Mesenteric fat pad (tissue), 1 donor: Measurements from ENCODE around the gene FOXO1. TPM values are rescaled to one million over a fixed set of nuclear protein-coding genes. Genes with fewer than 3 reads are reported as not detected.

ENCODE experiments used
- DNase-seq: peaks from one replicate; pipeline ENCODE4 v3.0.0-alpha.2; 2020; ENCODE audit warnings: low spot score
- total RNA-seq: library from RNA; stranded (reverse); fragmentation: NEBNext Ultra II Directional; extraction: Animal tissue kit (Norgen Biotek cat#: 25700); gene quantifications from one replicate; pipeline ENCODE4 v1.2.1, GENCODE V29; 2021
- donor health status: DM: yes; HTN: yes; CAD: no.

Gene FOXO1
- total RNA-seq, 1 donor from 2014 or later, result 120 TPM

DNA sequence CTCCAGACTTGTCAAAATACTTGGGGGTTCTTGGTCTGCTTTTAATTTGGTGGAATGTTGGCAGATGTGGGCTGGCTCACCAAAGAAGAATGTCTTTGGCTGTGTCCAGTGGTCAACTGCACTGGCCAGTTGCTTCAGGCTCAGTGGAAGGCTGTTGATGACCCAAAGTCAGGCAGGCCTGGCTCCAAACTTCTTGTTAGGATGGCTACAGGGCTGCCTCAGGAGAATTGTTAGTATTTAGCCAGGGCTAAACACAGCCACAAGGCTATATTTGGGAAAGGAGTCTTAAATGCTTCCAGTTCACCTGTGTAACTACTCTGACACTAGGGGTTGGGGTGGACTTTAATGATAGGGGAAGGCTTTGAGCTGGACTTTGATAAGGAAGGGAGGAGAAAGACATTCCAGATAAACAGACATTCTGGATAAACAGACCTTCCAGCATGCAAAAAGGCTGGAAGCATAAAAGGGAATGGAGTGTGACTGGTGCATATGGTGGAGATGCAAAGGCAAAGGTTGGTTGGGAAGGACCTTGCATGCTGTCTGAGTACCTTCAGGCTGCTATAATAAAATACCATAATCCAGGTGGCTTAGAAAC is 116.8 kb downstream of the FOXO1 start:
- DNase-seq, result no peak

DNA sequence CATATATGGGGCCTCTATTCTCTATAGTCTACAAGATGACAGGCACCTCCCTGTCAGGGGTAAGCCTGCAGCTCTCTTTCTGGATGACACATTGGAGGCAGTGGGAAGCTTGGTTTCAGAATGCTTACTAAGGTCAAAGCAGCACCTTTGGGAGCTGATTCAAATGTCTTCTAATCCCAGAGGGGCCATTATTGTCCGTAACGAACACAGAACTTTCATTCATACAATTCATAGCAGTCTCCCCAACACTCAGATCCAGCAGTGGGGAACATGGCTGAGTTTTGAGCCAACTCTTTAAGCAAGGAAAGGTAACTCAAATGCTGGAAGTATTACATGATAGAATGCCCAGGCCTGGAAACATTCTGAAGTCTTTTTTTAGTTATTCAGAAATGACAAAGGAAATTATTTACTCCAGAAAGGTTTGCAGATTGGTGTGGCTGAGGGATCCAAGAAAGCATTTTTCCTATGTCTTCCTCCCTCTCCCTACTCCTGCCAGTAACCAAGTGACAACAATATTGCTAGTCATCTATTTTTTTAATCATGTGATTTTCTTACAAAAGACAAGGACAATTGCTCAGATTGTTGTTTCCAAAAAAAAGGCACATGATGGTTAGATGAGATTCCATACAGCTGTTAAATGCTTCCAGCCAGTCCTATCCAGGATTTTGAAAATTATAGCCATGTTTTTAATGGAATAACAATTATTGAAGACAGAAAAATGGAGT is 118.7 kb downstream of the FOXO1 start:
- DNase-seq, result no peak

DNA sequence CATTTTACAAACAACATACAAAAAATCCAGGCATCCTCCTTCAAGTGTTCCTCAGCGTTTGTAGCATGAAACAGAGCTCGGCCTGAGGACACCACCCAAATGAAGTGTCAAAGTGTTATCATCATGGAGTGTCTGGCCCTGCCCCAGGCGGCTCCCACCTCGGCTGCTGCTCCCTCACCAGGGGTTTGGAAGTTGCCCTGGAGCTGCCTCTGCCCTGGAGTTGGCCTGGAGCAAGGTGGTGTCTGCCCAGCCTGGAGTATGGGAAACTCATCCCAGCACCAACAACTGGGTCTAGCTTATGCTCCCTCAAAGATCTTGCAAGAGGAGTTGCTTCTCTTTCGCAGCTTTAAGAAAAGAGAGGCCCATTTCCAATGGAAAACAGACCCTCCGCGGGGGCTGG is 120.4 kb downstream of the FOXO1 start:
- no peak for DNase-seq

DNA sequence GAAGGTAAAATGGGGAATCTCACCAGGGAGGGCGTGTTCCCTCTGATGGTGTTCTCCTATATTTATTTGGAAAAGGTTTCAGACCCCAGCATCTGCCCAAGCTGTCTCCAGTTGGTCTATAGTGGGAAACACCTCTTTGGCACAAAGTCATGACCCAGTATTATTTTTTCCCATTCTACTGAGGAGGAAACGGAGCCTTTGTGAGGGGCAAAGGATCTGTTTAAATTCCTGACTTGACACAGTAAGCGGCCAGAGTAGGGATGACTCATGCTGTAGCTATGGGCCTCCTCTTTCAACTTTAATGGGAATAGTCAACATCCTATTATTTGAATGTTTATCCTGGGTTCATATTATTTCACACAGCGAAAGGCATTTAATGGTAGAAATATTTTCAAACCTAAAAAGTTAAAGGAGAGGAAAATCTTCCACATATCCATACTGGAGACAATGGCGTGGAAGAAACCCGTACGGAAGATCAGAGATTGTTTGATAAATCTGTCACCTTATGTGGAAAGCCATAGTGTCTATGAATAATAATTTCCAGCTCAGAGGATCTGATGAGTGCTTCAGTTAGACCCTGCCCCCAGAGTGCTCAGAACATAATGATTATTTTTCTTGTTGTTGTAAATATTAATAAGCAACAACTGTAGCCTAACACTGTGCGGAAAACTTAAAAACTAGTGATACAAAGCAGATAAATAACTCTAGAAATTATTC is 126.0 kb downstream of the FOXO1 start:
- DNase-seq, result no peak

DNA sequence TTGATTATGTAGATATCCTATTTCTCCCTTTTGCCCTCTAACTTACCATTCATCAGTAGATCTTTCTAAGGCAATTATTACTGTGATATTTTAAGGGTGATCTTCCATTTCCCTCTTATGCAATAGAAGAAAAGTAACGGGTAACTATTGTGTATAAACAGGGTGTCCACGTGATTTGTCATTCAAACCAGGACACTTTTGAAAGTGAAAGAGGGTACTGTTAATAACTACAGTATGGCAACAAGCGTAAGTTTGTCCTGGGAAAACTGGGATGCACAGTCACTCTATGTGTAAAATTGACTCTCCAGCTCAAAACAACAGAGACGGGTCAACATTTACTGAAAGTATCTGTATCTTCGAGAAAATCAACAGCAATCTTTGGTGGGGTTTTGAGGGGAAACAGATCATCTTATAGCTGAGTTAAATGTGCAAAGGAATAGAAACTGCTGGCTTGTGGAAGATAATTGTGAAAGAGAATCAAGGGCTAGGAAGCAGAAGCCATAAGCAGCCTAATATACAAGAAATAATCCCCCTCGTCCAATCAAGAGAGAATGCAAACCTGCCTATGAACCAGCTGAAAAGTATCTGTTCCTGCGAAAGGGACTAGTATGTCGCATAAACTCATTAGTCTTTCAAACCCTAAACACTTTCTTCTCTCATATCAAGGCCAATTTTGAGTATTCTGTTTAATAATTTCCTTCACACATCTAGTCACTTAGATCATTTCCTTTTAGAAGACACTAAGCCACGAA is 126.7 kb downstream of the FOXO1 start:
- no peak for DNase-seq

DNA sequence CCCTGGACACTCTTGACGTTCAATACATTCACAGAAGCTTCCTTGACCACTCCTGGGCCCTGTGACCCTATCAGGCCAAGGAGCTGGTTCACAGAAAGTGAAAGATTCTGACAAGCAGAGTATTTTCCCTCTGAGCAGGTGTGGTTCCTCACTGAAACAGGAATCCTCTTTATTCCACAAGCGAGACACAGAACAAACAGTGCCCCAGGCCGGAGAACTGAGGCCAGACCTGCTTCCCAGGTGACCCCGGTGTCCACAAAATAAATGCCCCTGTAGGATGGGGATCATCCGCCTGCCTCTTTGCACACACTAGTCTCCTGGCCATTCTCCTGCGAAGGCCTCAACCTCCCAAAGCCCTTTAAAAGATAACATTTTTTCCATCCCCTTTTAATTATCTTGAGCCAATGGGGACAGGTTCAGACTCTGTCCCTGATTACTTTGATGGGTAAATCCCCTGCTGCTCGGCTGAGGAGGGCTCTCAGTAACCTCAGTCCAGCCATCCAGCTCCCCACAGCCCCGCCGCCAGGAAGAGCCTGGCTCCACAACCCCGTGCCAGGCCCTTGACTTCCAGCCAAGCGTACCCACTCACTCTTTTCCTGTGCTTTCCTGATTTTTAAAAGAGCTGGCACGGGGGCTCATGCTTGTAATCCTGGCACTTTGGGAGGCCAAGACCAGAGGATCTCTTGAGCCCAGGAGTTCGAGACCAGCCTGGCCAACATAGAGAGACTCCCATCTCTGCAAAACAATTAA is 129.1 kb downstream of the FOXO1 start:
- no peak for DNase-seq

DNA sequence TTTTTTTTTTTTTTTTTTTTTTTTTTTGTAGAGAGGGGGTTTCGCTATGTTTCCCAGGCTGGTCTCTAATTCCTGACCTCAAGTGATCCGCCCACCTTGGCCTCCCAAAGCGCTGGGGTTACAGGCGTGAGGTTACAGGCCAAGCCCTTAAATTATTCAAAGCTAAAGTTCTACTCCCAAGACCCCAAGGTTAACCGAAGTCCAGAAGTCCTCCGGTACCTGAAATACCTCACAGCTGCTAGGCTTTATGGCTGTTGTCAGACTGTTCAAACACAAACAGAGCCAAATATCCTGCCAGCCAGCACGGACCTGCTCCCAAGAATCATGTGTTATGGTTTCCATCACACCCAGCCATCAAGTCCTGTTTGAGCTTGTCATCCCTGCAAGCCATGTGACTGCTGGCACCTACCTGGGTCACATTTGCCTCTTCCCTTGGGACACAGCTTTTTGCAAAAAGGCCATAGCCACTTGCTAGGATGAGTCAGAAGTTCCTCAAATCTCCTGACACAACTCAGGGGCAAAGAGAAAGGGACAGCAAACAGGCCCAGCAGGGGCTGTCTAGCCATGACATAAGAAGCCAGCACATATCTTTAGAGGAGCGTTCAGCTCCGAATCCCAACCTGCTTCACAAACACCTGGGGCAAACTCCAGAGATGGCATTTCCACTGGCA is 129.9 kb downstream of the FOXO1 start:
- no peak for DNase-seq

DNA sequence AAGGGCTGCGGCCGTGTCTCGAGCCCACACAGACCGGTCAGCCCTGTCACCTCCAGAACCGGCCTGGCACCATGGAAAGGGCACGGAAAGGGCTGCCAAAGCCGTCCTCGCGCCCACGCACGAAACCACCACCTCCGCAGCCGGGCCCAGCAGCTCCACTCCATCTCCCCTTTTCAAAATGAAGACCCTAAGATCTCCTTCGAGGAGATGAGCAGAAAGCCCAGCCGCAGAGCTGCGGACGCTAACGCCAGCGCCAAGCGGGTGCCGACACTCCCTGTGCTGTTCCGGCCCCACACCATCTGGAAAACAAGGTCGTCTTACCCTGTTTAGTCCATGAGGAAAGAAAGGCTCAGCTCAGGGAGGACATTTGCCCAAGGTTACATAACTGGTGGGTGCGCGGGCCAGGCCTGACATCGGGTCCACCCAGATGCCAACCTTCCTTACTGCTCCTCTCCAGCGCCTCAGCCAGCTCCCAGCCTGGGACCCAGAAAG is 131.1 kb downstream of the FOXO1 start:
- no peak for DNase-seq

DNA sequence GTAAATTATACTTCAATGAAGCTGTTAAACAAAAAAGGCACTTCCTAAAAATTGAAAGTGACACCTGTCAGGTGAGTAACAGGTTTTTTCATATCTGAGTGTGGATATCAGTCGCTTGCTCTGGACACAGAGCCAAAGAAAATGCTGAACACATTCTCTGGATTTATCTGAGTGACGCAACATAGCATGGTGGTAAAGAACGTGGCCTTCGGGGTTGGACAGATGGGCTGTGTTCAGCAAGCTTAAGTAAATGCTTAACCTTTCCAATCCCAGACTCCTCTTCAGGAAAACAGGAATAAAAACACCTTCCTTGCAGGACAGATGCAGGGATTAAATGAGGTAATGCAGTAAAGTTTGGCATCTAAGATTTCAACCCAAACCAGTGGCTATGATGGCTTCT is 132.0 kb downstream of the FOXO1 start:
- no peak for DNase-seq

DNA sequence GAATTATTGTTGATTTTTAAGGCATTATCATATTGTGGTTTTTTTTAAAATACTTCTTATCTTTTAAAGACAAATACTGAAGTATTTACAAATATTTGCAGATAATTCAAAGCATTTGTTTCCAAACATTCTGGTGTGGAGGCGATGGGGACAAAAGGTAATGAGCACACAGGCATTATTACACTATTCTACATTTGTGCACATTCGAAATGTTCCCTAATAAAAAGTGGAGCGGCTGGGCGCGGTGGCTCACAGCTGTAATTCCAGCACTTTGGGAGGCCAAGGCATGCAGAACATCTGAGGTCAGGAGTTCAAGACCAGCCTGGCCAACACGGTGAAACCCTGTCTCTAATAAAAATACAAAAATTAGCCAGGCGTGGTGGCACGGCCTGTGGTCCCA is 133.4 kb downstream of the FOXO1 start:
- DNase-seq, result no peak

DNA sequence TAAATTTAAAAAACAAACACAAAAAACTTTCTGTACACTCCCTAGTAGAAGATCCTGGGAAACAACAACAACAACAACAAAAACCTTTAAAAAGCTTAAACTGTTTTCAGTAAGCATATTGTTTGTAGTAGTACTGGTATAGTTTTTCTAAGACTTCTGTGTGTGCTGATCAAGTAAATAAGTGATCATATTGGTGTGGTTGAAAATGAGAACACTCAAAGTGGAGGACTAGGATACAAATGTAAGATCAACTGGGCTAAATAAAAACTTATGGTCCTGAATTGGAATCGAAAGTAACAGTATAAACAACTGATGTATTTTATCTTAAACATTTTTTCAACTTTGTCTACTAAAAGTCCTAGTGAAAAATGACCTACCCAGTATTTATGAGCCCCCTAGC is 135.5 kb downstream of the FOXO1 start:
- DNase-seq, result no peak

DNA sequence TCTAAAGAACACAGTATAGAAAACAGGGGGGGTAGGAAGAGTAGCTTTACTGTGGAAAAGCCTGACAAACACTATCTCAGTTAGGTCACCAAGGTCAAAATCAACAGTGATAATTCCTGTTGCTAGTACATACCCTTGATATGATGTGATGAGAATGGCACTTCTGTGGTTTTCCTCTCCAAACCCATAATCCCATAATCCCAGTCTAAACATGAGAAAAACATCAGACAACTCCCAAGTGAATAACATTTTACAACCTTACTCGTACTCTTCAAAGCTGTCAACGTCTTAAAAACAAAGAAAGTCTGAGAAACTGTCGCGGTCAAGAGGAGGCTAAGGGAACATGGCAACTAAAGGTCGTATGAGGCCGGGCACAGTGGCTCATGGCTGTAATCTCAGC is 137.6 kb downstream of the FOXO1 start:
- no peak for DNase-seq

DNA sequence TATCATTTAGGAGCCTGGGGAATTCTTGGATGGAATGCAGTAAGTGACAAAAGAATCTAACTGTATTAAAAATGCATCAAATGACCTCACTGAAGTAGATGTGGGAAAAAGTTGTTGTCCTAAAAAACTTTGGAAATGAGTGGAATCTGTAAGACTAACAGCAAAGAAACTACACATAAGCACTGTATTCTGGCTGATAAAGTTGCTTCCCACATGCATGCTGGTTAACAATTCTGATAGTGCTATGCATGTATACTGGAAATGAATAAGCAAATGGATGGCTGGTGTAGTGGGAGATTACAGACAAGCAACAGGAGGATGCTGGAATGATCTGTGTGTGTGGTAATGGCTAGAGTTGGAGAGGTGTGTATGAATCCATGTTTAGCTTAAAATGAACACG is 138.5 kb downstream of the FOXO1 start:
- DNase-seq, result no peak

DNA sequence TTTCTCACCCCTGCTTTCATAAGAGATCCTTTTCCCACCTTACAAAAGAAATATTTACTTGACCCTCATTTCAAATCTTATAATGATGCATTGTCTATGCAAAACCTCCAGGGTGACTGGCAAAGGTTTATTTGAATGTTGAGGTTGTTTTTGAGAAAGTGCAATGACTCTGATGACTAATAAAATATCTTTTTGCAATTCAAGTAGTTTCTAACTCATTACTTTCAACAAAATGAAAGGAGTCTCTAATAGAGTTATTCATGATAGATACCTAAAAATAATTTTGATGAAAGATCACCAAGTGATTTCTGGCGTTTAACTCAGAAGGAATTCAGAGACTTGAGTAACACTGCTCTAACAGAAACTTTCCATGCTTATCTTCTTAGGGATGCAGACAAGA is 144.2 kb downstream of the FOXO1 start:
- DNase-seq, result no peak

DNA sequence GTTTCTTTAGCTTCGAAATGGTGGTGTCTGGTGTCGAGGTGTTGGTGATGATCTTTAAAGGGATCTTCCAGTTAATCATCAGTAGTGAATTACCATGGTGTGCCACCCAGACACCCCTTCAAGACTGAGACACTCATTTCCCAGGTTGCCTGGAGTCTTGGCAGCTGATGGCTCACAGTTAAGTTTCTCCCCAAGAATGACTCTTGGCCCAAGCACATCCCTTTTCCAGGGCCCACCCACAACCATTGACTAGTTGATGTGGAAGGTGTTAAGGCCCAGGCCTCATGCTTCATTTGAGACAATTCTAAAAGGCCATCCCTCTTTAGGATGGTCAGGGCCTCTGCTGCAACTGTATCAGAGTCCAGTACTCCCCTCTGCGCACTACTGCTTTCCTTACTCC is 145.5 kb downstream of the FOXO1 start:
- DNase-seq, result no peak

DNA sequence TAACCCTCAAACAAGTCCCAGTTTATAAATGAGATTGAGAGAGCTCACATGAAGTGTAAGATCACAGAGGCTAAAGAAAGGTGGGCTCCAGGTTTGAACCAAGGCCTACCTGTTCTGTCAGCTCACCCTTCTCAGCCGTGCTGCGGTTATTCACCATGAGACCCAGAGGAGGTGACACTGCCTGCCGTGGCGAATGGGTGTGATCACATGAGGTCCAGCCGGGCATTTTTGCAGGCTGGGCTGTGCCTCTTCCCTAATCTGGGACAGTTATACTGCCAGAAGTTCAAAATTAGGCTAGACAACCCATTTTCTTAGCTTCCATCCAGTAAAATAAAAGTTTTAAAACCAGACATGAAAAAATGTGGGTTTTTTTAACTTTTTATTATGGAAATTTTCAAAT is 146.8 kb downstream of the FOXO1 start:
- no peak for DNase-seq

DNA sequence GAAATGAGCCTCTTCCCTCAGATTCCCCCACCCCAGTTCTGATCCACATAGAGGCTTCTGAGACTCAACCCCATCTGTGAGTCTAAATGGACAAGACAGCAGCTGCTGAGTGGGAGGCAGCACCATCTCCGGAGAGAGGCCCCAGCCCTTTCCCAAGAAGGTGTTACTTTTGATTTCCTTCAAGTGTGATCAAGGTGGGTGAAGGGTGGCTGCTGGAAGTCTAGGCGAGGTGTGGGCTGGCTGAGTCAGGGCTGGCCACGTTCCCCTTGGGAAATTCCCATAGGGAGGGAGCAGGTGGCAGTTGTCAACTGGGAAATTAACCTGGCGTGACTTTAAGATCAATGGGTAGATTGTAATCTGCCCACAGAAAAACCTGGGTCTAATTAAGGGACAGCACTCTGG is 148.0 kb downstream of the FOXO1 start:
- no peak for DNase-seq

DNA sequence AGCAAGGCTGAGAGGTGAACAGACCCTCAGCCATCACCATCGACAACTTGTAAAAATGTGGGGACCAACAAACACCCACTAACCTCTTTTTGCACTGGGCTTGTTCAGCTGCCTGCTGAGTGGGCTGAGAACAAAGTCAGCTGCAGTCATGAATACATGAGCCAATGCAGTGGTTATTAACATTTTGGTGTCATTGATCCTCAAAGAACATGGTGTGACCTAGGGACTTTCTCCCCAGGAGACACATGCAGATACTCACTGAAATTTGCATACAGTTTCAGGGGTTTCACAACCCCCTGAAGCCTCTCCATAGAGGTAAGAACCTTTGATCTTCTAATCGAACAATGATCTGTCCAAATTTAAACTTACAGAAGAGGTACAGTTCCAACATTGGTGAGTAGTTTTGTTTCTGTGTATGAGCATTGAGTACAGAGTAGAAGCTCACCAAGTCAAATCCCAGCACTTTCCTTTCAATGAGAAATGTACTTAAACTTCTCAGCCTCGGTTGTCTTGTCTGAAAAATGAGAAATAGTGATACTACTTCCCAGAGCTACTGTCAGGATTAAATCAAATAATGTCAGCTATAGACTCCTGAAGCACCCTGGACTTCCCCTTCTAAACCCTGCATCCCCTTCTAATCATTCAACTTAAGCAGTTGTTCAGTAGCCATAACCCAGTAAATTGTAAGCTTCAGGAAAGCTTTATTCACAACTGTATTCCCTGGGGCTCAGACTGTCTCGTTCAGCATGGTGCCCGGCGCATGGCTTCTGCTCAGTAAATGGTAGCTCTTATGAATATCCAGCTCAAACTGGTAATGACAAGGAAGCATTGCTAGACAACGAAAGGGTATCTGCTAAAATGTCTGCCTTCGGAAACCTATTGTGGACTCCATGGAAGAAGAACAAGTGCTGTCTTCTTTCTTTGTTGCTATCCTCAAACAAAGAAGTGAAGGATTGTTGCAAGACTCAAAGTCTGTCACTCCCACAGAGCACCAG is 148.7 kb downstream of the FOXO1 start:
- no peak for DNase-seq

DNA sequence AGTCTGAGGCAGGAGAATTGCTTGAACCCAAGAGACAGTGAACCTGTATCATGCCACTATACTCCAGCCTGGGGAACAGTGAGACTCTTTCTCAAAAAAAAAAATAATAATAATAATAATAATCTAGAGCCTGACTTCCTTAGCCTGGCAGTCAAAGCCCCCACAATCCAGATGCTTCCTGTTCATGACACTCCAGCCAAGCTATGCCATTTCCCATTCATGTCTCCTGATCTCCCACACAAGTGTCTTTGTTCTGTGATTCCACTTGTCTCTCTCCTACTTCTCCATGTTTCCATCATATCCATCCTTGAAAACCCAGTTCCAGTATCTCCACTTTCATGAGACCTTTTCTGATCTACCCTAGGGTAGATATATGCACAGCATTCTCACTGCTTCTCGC is 150.7 kb downstream of the FOXO1 start:
- DNase-seq, result no peak
